ENCODE data around the gene TRUB1.

TRUB1 gene

GRCh38 chr10:114897593-114897992 is 40.4 kb upstream of the TRUB1 start:
- Histone ChIP-seq H3K4me2 (ENCODE audit: low read length, poor library complexity, severe bottlenecking) (no peak overlapping the region), H3K14ac (ENCODE audit: low read length in 2 of 2) (no peak overlapping the region), H3K79me1 (replicated peaks; ENCODE audit: low read length, poor library complexity, severe bottlenecking) (no peaks in the 10 kb centered on the region), H2AK5ac (ENCODE audit: low read length, severe bottlenecking) (no peak overlapping the region), H3K18ac (ENCODE audit: low read depth in 1 of 2, low read length in 2 of 2) (no peak overlapping the region), H3K27ac (ENCODE audit: low read length, poor library complexity, severe bottlenecking) (no peak overlapping the region), H3K9ac (ENCODE audit: low read length) (no peak overlapping the region), H3K4me3 (ENCODE audit: insufficient read depth in 1 of 2, low read depth in 1 of 2, low read length in 2 of 2) (no peak overlapping the region), H4K8ac (ENCODE audit: low read length) (no peak overlapping the region), H2BK12ac (ENCODE audit: low read length in 2 of 2) (no peak overlapping the region), H3K4ac (ENCODE audit: low read depth in 1 of 2, low read length in 2 of 2) (no peak overlapping the region), H3K27me3 (ENCODE audit: control insufficient read depth in 1 of 2, insufficient read depth in 1 of 2, low read length in 2 of 2) (no peaks in the 10 kb centered on the region), H2BK15ac (ENCODE audit: low read depth, poor library complexity, severe bottlenecking) (no peak overlapping the region), H2BK5ac (ENCODE audit: low read depth, low read length, poor library complexity, severe bottlenecking) (no peak overlapping the region), H2AFZ (ENCODE audit: low read depth, low read length) (no peak overlapping the region), H4K91ac (ENCODE audit: low read length) (no peak overlapping the region), H3K36me3 (ENCODE audit: control insufficient read depth in 1 of 2, insufficient read depth in 2 of 2, low read depth in 1 of 2, low read length in 2 of 2) (peaks cover 0 to 3% of the 10 kb centered on the region in 2 experiments), H3K23ac (ENCODE audit: low read length in 2 of 2) (no peak overlapping the region), H3K4me1 (ENCODE audit: control insufficient read depth, insufficient read depth, low read depth, low read length) (peaks cover 5% of the 10 kb centered on the region), H3K9me3 (ENCODE audit: control insufficient read depth, low read length) (no peaks in the 10 kb centered on the region), H2BK120ac (ENCODE audit: low read depth, low read length) (no peak overlapping the region)
- WGBS: 88% methylated on average over 3 of the region's 3 CpGs
- no peak for DNase-seq

GRCh38 chr10:114899982-114900381 is 38.0 kb upstream of the TRUB1 start:
- Histone ChIP-seq H2BK15ac (ENCODE audit: low read depth, poor library complexity, severe bottlenecking) (no peak overlapping the region), H3K4ac (ENCODE audit: low read depth in 1 of 2, low read length in 2 of 2) (no peak overlapping the region), H3K23ac (ENCODE audit: low read length in 2 of 2) (no peak overlapping the region), H4K91ac (ENCODE audit: low read length) (no peak overlapping the region), H2BK5ac (ENCODE audit: low read depth, low read length, poor library complexity, severe bottlenecking) (no peak overlapping the region), H3K4me3 (ENCODE audit: insufficient read depth in 1 of 2, low read depth in 1 of 2, low read length in 2 of 2) (no peak overlapping the region), H3K27me3 (ENCODE audit: control insufficient read depth in 1 of 2, insufficient read depth in 1 of 2, low read length in 2 of 2) (no peaks in the 10 kb centered on the region), H3K4me1 (ENCODE audit: control insufficient read depth, insufficient read depth, low read depth, low read length) (peaks cover 5% of the 10 kb centered on the region), H3K27ac (ENCODE audit: low read length, poor library complexity, severe bottlenecking) (no peak overlapping the region), H2AK5ac (ENCODE audit: low read length, severe bottlenecking) (peak overlapping the region; percentile 77), H3K36me3 (ENCODE audit: control insufficient read depth in 1 of 2, insufficient read depth in 2 of 2, low read depth in 1 of 2, low read length in 2 of 2) (peaks cover 0 to 3% of the 10 kb centered on the region in 2 experiments), H2AFZ (ENCODE audit: low read depth, low read length) (no peak overlapping the region), H3K4me2 (ENCODE audit: low read length, poor library complexity, severe bottlenecking) (no peak overlapping the region), H3K9me3 (ENCODE audit: control insufficient read depth, low read length) (no peaks in the 10 kb centered on the region), H2BK120ac (ENCODE audit: low read depth, low read length) (no peak overlapping the region), H3K79me1 (replicated peaks; ENCODE audit: low read length, poor library complexity, severe bottlenecking) (no peaks in the 10 kb centered on the region), H2BK12ac (ENCODE audit: low read length in 2 of 2) (no peak overlapping the region), H3K18ac (ENCODE audit: low read depth in 1 of 2, low read length in 2 of 2) (no peak overlapping the region), H3K9ac (ENCODE audit: low read length) (no peak overlapping the region), H4K8ac (ENCODE audit: low read length) (no peak overlapping the region), H3K14ac (ENCODE audit: low read length in 2 of 2) (no peak overlapping the region)
- 100% methylated on average over 2 of the region's 2 CpGs for WGBS
- DNase-seq: no peak

- peak overlapping the region in 1 of 2 experiments; percentile 84 for H2BK12ac ChIP-seq (ENCODE audit: low read length in 2 of 2)
- no peak overlapping the region for H2BK5ac ChIP-seq (ENCODE audit: low read depth, low read length, poor library complexity, severe bottlenecking)
- no peaks in the 10 kb centered on the region for H3K9me3 ChIP-seq (ENCODE audit: control insufficient read depth, low read length)
- no peak overlapping the region for H3K4me2 ChIP-seq (ENCODE audit: low read length, poor library complexity, severe bottlenecking)
- peaks cover 0 to 3% of the 10 kb centered on the region in 2 experiments for H3K36me3 ChIP-seq (ENCODE audit: control insufficient read depth in 1 of 2, insufficient read depth in 2 of 2, low read depth in 1 of 2, low read length in 2 of 2)
- H3K27me3 ChIP-seq (ENCODE audit: control insufficient read depth in 1 of 2, insufficient read depth in 1 of 2, low read length in 2 of 2): no peaks in the 10 kb centered on the region
- H3K4me1 ChIP-seq (ENCODE audit: control insufficient read depth, insufficient read depth, low read depth, low read length): peaks cover 5% of the 10 kb centered on the region
- no peak overlapping the region for H2BK15ac ChIP-seq (ENCODE audit: low read depth, poor library complexity, severe bottlenecking)
- H3K23ac ChIP-seq (ENCODE audit: low read length in 2 of 2): no peak overlapping the region
- peak overlapping the region; percentile 51 for H2AFZ ChIP-seq (ENCODE audit: low read depth, low read length)
- H2AK5ac ChIP-seq (ENCODE audit: low read length, severe bottlenecking): peak overlapping the region; percentile 94
- peak overlapping the region in 1 of 2 experiments; percentile 41 for H3K14ac ChIP-seq (ENCODE audit: low read length in 2 of 2)
- no peak overlapping the region for H3K27ac ChIP-seq (ENCODE audit: low read length, poor library complexity, severe bottlenecking)
- H4K8ac ChIP-seq (ENCODE audit: low read length): no peak overlapping the region
- no peak overlapping the region for H3K4me3 ChIP-seq (ENCODE audit: insufficient read depth in 1 of 2, low read depth in 1 of 2, low read length in 2 of 2)
- H4K91ac ChIP-seq (ENCODE audit: low read length): no peak overlapping the region
- no peak overlapping the region for H3K9ac ChIP-seq (ENCODE audit: low read length)
- no peak overlapping the region for H3K4ac ChIP-seq (ENCODE audit: low read depth in 1 of 2, low read length in 2 of 2)
- peak overlapping the region in 1 of 2 experiments; percentile 41 for H3K18ac ChIP-seq (ENCODE audit: low read depth in 1 of 2, low read length in 2 of 2)
- no peak overlapping the region for H2BK120ac ChIP-seq (ENCODE audit: low read depth, low read length)
- WGBS: 98% methylated on average over 12 of the region's 12 CpGs
- H3K79me1 ChIP-seq (replicated peaks; ENCODE audit: low read length, poor library complexity, severe bottlenecking): no peaks in the 10 kb centered on the region
- DNase-seq: no peak
Measured at GRCh38 chr10:114900658-114901057, 37.3 kb upstream of the TRUB1 start.

GRCh38 chr10:114902151-114902550 is 35.8 kb upstream of the TRUB1 start:
- WGBS: no CpG with 5 or more reads among the region's 1 CpG
- H2AFZ ChIP-seq (ENCODE audit: low read depth, low read length): no peak overlapping the region
- H3K14ac ChIP-seq (ENCODE audit: low read length in 2 of 2): no peak overlapping the region
- no peak overlapping the region for H4K91ac ChIP-seq (ENCODE audit: low read length)
- peak overlapping the region; percentile 74 for H3K27ac ChIP-seq (ENCODE audit: low read length, poor library complexity, severe bottlenecking)
- no peaks in the 10 kb centered on the region for H3K79me1 ChIP-seq (replicated peaks; ENCODE audit: low read length, poor library complexity, severe bottlenecking)
- H3K23ac ChIP-seq (ENCODE audit: low read length in 2 of 2): no peak overlapping the region
- no peak overlapping the region for H3K4ac ChIP-seq (ENCODE audit: low read depth in 1 of 2, low read length in 2 of 2)
- DNase-seq: peak; percentile 21
- no peak overlapping the region for H2BK15ac ChIP-seq (ENCODE audit: low read depth, poor library complexity, severe bottlenecking)
- H3K27me3 ChIP-seq (ENCODE audit: control insufficient read depth in 1 of 2, insufficient read depth in 1 of 2, low read length in 2 of 2): peaks cover 0 to 2% of the 10 kb centered on the region in 2 experiments
- H2BK12ac ChIP-seq (ENCODE audit: low read length in 2 of 2): no peak overlapping the region
- no peak overlapping the region for H2BK5ac ChIP-seq (ENCODE audit: low read depth, low read length, poor library complexity, severe bottlenecking)
- H4K8ac ChIP-seq (ENCODE audit: low read length): no peak overlapping the region
- no peaks in the 10 kb centered on the region for H3K9me3 ChIP-seq (ENCODE audit: control insufficient read depth, low read length)
- H3K4me2 ChIP-seq (ENCODE audit: low read length, poor library complexity, severe bottlenecking): no peak overlapping the region
- H2BK120ac ChIP-seq (ENCODE audit: low read depth, low read length): no peak overlapping the region
- H3K36me3 ChIP-seq (ENCODE audit: control insufficient read depth in 1 of 2, insufficient read depth in 2 of 2, low read depth in 1 of 2, low read length in 2 of 2): peaks cover 0 to 3% of the 10 kb centered on the region in 2 experiments
- H3K9ac ChIP-seq (ENCODE audit: low read length): no peak overlapping the region
- H2AK5ac ChIP-seq (ENCODE audit: low read length, severe bottlenecking): no peak overlapping the region
- no peak overlapping the region for H3K4me3 ChIP-seq (ENCODE audit: insufficient read depth in 1 of 2, low read depth in 1 of 2, low read length in 2 of 2)
- H3K18ac ChIP-seq (ENCODE audit: low read depth in 1 of 2, low read length in 2 of 2): no peak overlapping the region
- peaks cover 5% of the 10 kb centered on the region for H3K4me1 ChIP-seq (ENCODE audit: control insufficient read depth, insufficient read depth, low read depth, low read length)

Measured in mesenchymal stem cell (in vitro differentiated cells and primary cell).